Osteoblast (primary cell): ENCODE measurements around the gene ITPKC. TPM values are rescaled to one million over a fixed set of nuclear protein-coding genes. Genes with fewer than 3 reads are reported as not detected.

Experiments used
- DNase-seq: peaks from one replicate; pipeline ENCODE4 v3.0.0; 2011; ENCODE audit warnings: low spot score, mixed read lengths; ENCODE audit not compliant: insufficient read length; ENCODE audit errors: missing footprints
- H2AFZ ChIP-seq: 2 replicates; pipeline ENCODE4 v1.6.0; 2011; ENCODE audit warnings: mild to moderate bottlenecking, low read length
- H3K27ac ChIP-seq: 2 replicates; pipeline ENCODE4 v1.5.1; 2011; ENCODE audit warnings: mild to moderate bottlenecking, low read depth, low read length, moderate library complexity
- H3K27me3 ChIP-seq: 2 replicates; pipeline ENCODE4 v1.6.0; 2012; ENCODE audit warnings: mild to moderate bottlenecking, control low read depth, inconsistent platforms, low read length, moderate library complexity; ENCODE audit not compliant: insufficient read depth
- H3K36me3 ChIP-seq: 2 replicates; pipeline ENCODE4 v1.5.1; 2011; ENCODE audit warnings: mild to moderate bottlenecking, low read length, control low read depth, moderate library complexity; ENCODE audit not compliant: insufficient read depth
- H3K4me1 ChIP-seq: 2 replicates; pipeline ENCODE4 v1.5.1; 2011; ENCODE audit warnings: mild to moderate bottlenecking, low read length, control low read depth, moderate library complexity; ENCODE audit not compliant: insufficient read depth
- H3K4me2 ChIP-seq: 2 replicates; pipeline ENCODE4 v1.6.0; 2011; ENCODE audit warnings: mild to moderate bottlenecking, low read length; ENCODE audit not compliant: insufficient read depth
- H3K4me3 ChIP-seq: fragments of 200-600 bp; sonication (generic); 3 replicates; pipeline ENCODE4 v1.5.1; 2012; ENCODE audit warnings: mild to moderate bottlenecking, low read length, inconsistent platforms; ENCODE audit not compliant: insufficient read depth
- H3K79me2 ChIP-seq: 2 replicates; pipeline ENCODE4 v1.6.0; 2012; ENCODE audit warnings: mild to moderate bottlenecking, low read length, control low read depth, inconsistent platforms; ENCODE audit not compliant: insufficient read depth
- H3K9me3 ChIP-seq: 2 replicates; pipeline ENCODE4 v1.5.1; 2011; ENCODE audit warnings: low read depth, low read length, control low read depth
- H4K20me1 ChIP-seq: 2 replicates; pipeline ENCODE4 v1.6.0; 2012; ENCODE audit warnings: mild to moderate bottlenecking, low read length, control low read depth; ENCODE audit not compliant: insufficient read depth
- total RNA-seq: library from RNA; depleted of rRNA; stranded (reverse); fragments of >200 nt; gene quantifications from 2 replicates; pipeline ENCODE4 v1.2.3, GENCODE V29; 2012
- TF ChIP-seq, protein P1 (sequence below): IDR thresholded peaks from 2 replicates; pipeline ENCODE4 v1.5.1; 2011; ENCODE audit warnings: mild to moderate bottlenecking, low read depth, low read length, moderate library complexity; ENCODE audit errors: extremely low read depth

ITPKC gene
- total RNA-seq, 1 donor, result 9.8 TPM

DNA sequence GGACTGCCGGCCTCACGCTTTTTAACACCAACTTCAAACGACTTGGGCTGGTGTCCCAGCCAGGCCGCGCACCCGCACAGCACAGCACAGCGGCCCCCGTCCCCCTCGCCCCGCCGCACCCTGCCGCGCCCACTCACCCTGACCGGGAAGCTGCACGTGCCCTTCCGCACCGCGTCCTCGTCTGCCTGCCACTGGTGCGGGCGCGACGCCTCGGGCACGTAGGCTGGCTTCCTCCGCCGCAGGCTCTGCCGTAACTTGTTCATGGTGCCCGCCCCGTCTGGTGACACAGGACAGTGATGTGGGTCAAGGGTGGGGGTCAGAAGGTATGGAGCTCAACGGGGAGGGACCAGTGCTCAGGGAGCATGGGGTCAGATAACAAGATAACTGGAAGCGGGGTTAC is 32.6 kb upstream of the ITPKC start:
- peaks cover 65% of the 10 kb centered on the region for H3K36me3 ChIP-seq
- H3K27ac ChIP-seq, result no peak overlapping the region
- H4K20me1 ChIP-seq, result peaks cover 57% of the 10 kb centered on the region
- H2AFZ ChIP-seq, result no peak overlapping the region
- TF ChIP-seq, protein P1, sequence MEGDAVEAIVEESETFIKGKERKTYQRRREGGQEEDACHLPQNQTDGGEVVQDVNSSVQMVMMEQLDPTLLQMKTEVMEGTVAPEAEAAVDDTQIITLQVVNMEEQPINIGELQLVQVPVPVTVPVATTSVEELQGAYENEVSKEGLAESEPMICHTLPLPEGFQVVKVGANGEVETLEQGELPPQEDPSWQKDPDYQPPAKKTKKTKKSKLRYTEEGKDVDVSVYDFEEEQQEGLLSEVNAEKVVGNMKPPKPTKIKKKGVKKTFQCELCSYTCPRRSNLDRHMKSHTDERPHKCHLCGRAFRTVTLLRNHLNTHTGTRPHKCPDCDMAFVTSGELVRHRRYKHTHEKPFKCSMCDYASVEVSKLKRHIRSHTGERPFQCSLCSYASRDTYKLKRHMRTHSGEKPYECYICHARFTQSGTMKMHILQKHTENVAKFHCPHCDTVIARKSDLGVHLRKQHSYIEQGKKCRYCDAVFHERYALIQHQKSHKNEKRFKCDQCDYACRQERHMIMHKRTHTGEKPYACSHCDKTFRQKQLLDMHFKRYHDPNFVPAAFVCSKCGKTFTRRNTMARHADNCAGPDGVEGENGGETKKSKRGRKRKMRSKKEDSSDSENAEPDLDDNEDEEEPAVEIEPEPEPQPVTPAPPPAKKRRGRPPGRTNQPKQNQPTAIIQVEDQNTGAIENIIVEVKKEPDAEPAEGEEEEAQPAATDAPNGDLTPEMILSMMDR, result no peak
- no peaks in the 10 kb centered on the region for H3K9me3 ChIP-seq
- no peak overlapping the region for H3K4me3 ChIP-seq
- H3K27me3 ChIP-seq, result no peaks in the 10 kb centered on the region
- H3K4me1 ChIP-seq, result peaks cover 18% of the 10 kb centered on the region
- peaks cover 30% of the 10 kb centered on the region for H3K79me2 ChIP-seq
- DNase-seq, result peak; percentile 51
- no peak overlapping the region for H3K4me2 ChIP-seq

GRCh38 chr19:40685016-40685526 is 31.8 kb upstream of the ITPKC start:
- Histone ChIP-seq H3K27me3 (no peaks in the 10 kb centered on the region), H3K27ac (no peak overlapping the region), H4K20me1 (peaks cover 59% of the 10 kb centered on the region), H3K4me1 (peaks cover 18% of the 10 kb centered on the region), H3K4me3 (no peak overlapping the region), H2AFZ (no peak overlapping the region), H3K4me2 (no peak overlapping the region), H3K36me3 (peaks cover 57% of the 10 kb centered on the region), H3K9me3 (no peaks in the 10 kb centered on the region), H3K79me2 (peaks cover 38% of the 10 kb centered on the region)
- DNase-seq, result peak; percentile 26
- TF ChIP-seq, protein P1, result no peak

DNA sequence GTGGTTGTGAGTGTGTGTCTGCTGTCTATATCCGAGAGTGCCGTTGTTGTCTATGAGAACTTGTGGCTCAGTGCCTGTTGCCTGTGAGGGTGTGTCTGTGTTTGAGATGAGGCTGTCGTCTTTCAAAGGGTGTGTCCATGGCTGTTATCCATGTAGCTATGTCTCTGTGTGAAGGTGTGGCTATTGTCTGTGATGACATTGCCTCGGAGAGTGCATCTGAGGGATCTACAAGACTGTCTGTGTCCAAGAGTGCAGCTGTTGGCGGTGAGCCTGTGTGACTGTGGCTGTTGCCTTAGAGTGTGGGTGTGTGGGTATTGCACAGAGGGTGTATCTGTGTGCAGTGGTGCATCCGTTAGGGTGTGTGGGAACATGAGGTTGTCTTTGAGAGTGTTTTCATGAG is 31.3 kb upstream of the ITPKC start:
- Histone ChIP-seq H3K4me1 (peaks cover 18% of the 10 kb centered on the region), H3K79me2 (peaks cover 41% of the 10 kb centered on the region), H3K27ac (no peak overlapping the region), H3K4me2 (no peak overlapping the region), H4K20me1 (peaks cover 59% of the 10 kb centered on the region), H3K9me3 (no peaks in the 10 kb centered on the region), H3K4me3 (no peak overlapping the region), H2AFZ (no peak overlapping the region), H3K27me3 (no peaks in the 10 kb centered on the region), H3K36me3 (peaks cover 55% of the 10 kb centered on the region)
- TF ChIP-seq, protein P1, result no peak
- DNase-seq, result peak; percentile 58

GRCh38 chr19:40686882-40687524 is 29.9 kb upstream of the ITPKC start:
- Histone ChIP-seq H3K4me3 (no peak overlapping the region), H3K79me2 (peaks cover 41% of the 10 kb centered on the region), H3K27ac (peak overlapping the region; percentile 46), H4K20me1 (peaks cover 59% of the 10 kb centered on the region), H2AFZ (no peak overlapping the region), H3K27me3 (no peaks in the 10 kb centered on the region), H3K9me3 (no peaks in the 10 kb centered on the region), H3K4me1 (peaks cover 23% of the 10 kb centered on the region), H3K36me3 (peaks cover 42% of the 10 kb centered on the region), H3K4me2 (peak overlapping the region; percentile 95)
- DNase-seq, result peak; percentile 66
- TF ChIP-seq, protein P1, result no peak
